ENCODE measurements around the gene CBFB. TPM values are rescaled to one million over a fixed set of nuclear protein-coding genes. Genes with fewer than 3 reads are reported as not detected.

The CBFB gene
- total and polyA plus RNA-seq, 2 experiments from 2014 or later, result 52.3 to 53.3 TPM

DNA sequence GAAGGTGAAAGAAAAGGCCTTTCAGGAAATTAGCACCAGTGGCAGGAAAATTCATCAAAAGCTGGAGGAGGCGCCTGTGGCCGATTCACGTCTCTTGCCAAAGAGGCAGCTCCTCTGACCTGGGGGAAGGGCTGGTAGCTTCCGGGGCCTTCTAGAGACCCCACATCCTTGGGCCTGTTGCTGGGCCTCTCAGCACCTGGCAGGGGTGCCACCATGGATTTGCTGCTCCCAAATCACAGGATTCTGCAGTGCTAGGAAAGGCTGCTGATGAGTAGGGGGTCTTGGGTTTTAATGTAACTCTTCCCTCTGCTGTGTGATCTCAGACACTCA, 11.6 kb upstream of the CBFB start:
- in situ Hi-C loops (cut with MboI), result no loop called here
- H2AFZ ChIP-seq, result no peak overlapping the region
- TF ChIP-seq EZH2phosphoT487 (IDR thresholded peaks at IDR 0.05; ENCODE audit: insufficient read depth, low read depth) (no peak), EZH2 (IDR thresholded peaks at IDR 0.05; ENCODE audit: insufficient read depth, poor library complexity, severe bottlenecking) (no peak)

DNA sequence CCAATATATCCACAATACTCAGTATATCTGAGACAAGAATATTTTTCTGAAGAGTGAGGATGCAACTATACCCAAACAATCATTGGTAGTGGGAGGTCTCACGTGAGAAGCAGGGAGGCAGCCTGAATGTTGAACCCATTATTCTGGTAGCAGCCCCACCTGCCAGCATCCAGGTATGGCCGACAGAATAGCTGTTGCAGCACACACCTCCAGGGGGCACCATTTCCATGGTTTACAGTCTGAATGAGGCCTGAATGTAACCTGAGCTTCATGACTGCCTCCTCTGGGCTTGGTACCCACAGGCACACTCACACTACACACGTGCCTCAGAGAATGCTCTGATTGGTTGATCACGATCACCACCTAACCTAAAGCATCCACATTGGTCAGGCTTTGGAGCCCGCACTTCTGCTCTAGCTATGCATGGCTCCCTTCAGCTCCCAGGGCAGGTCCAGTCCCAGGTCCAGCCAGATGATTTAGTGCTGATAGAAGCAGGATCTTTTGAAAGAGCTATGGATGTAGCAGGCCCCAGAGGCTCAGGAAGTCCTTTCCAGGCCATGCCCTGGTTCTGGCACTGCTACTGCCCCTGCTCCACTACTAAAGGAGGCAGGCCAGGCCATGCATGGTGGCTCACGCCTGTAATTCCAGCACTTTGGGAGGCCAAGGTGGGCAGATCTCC, 11.0 kb upstream of the CBFB start:
- Histone ChIP-seq H3K4me3 (no peak overlapping the region), H3K9me3 (ENCODE audit: low read depth) (no peaks in the 10 kb centered on the region), H3K9ac (no peak overlapping the region), H3K4me2 (ENCODE audit: unreplicated experiment) (no peak overlapping the region), H4K20me1 (ENCODE audit: insufficient read depth) (no peaks in the 10 kb centered on the region), H3F3A (ENCODE audit: insufficient read depth) (peaks cover 16% of the 10 kb centered on the region), H2AFZ (no peak overlapping the region), H3K4me1 (ENCODE audit: insufficient read depth) (peaks cover 10% of the 10 kb centered on the region), H3K9me2 (ENCODE audit: insufficient read depth) (no peaks in the 10 kb centered on the region), H3K27me3 (replicated peaks; ENCODE audit: insufficient read depth) (no peaks in the 10 kb centered on the region), H3K27ac (no peak overlapping the region), H3K36me3 (ENCODE audit: low read depth) (no peaks in the 10 kb centered on the region), H3K79me2 (ENCODE audit: insufficient read depth) (no peaks in the 10 kb centered on the region)
- peak; percentile 93 for DNase-seq
- WGBS, 2 experiments (ENCODE audit: low coverage in 1 of 2, low lambda C conversion rate in 2 of 2, missing lambda C conversion rate in 2 of 2), result 26% methylated on average over 6 of the region's 6 CpGs
- no peak for TF ChIP-seq EZH2 (IDR thresholded peaks at IDR 0.05; ENCODE audit: insufficient read depth, poor library complexity, severe bottlenecking)
- TF ChIP-seq EZH2phosphoT487 (IDR thresholded peaks at IDR 0.05; ENCODE audit: insufficient read depth, low read depth), result no peak
- in situ Hi-C loops (cut with MboI), result no loop called here

More for the DNA sequence above, 11.6 kb upstream of the CBFB start:
- no peak for DNase-seq
- 83 to 85% methylated on average over 4 of the region's 4 CpGs for WGBS, 2 experiments (ENCODE audit: low coverage in 1 of 2, low lambda C conversion rate in 2 of 2, missing lambda C conversion rate in 2 of 2)
- H3K36me3 ChIP-seq (ENCODE audit: low read depth), result no peaks in the 10 kb centered on the region
- no peak overlapping the region for H3K27ac ChIP-seq
- no peaks in the 10 kb centered on the region for H3K27me3 ChIP-seq (replicated peaks; ENCODE audit: insufficient read depth)
- no peak overlapping the region for H3K4me2 ChIP-seq (ENCODE audit: unreplicated experiment)
- no peak overlapping the region for H3K4me3 ChIP-seq
- H3K4me1 ChIP-seq (ENCODE audit: insufficient read depth), result peaks cover 4% of the 10 kb centered on the region
- no peak overlapping the region for H3K9ac ChIP-seq
- no peaks in the 10 kb centered on the region for H3K9me2 ChIP-seq (ENCODE audit: insufficient read depth)
- H3K79me2 ChIP-seq (ENCODE audit: insufficient read depth), result no peaks in the 10 kb centered on the region
- H3K9me3 ChIP-seq (ENCODE audit: low read depth), result no peaks in the 10 kb centered on the region
- peaks cover 11% of the 10 kb centered on the region for H3F3A ChIP-seq (ENCODE audit: insufficient read depth)
- H4K20me1 ChIP-seq (ENCODE audit: insufficient read depth), result no peaks in the 10 kb centered on the region

DNA sequence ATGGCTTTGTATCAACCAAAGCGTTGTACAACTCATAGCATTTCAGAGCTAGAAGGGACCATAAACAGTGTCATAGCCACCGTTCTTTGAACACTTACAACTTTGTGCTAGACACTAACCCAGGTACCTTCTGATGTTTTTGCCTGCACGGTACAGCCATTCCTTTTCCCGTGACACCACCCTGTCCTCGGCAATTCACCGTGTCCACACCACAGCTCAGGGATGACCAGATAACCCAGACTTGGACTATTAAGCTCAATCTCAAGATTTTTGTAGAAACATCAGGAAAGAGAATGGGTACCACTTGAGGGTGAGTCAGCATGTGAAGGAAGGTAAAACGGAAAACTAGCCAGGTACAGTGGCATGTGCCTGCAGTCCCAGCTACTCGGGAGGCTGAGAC, 9.8 kb upstream of the CBFB start:
- H3K27me3 ChIP-seq (replicated peaks; ENCODE audit: insufficient read depth), result no peaks in the 10 kb centered on the region
- no peak overlapping the region for H3K4me3 ChIP-seq
- H4K20me1 ChIP-seq (ENCODE audit: insufficient read depth), result no peaks in the 10 kb centered on the region
- peaks cover 16% of the 10 kb centered on the region for H3K4me1 ChIP-seq (ENCODE audit: insufficient read depth)
- in situ Hi-C loops (cut with MboI), result no loop called here
- no peaks in the 10 kb centered on the region for H3K79me2 ChIP-seq (ENCODE audit: insufficient read depth)
- no peak for DNase-seq
- no peaks in the 10 kb centered on the region for H3K36me3 ChIP-seq (ENCODE audit: low read depth)
- no peaks in the 10 kb centered on the region for H3K9me2 ChIP-seq (ENCODE audit: insufficient read depth)
- no peak overlapping the region for H3K27ac ChIP-seq
- H3F3A ChIP-seq (ENCODE audit: insufficient read depth), result peaks cover 27% of the 10 kb centered on the region
- no peak overlapping the region for H3K9ac ChIP-seq
- WGBS, 2 experiments (ENCODE audit: low coverage in 1 of 2, low lambda C conversion rate in 2 of 2, missing lambda C conversion rate in 2 of 2), result 87 to 88% methylated on average over 8 of the region's 8 CpGs
- H2AFZ ChIP-seq, result no peak overlapping the region
- TF ChIP-seq EZH2 (IDR thresholded peaks at IDR 0.05; ENCODE audit: insufficient read depth, poor library complexity, severe bottlenecking) (no peak), EZH2phosphoT487 (IDR thresholded peaks at IDR 0.05; ENCODE audit: insufficient read depth, low read depth) (no peak)
- H3K4me2 ChIP-seq (ENCODE audit: unreplicated experiment), result no peak overlapping the region
- no peaks in the 10 kb centered on the region for H3K9me3 ChIP-seq (ENCODE audit: low read depth)

DNA sequence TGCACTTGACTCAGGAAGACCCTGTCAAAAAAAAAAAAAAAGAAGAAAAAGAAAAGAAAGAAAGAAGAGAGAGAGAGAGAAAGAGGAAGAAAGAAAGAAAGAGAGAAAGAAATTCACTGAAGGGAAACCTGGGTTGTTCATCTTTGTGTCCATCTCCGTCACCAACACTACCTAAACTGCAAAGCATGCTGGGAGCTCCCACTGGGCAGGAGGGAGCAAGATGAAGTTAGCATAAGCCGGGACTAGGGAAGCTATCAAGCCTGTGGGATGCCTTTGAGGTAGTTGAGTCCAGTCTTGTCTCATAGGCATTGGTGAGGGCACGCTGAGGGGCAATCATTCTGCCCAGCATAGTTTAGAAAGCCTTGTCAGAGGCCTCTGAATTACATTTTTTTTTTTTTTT, 7.6 kb upstream of the CBFB start:
- H3K27ac ChIP-seq, result no peak overlapping the region
- H3K4me2 ChIP-seq (ENCODE audit: unreplicated experiment), result no peak overlapping the region
- in situ Hi-C loops (cut with MboI), result no loop called here

More for the DNA sequence above, 7.6 kb upstream of the CBFB start:
- Histone ChIP-seq H3K79me2 (ENCODE audit: insufficient read depth) (no peaks in the 10 kb centered on the region), H3K4me3 (no peak overlapping the region), H3K9me3 (ENCODE audit: low read depth) (no peaks in the 10 kb centered on the region), H3K9me2 (ENCODE audit: insufficient read depth) (no peaks in the 10 kb centered on the region), H3K36me3 (ENCODE audit: low read depth) (no peaks in the 10 kb centered on the region), H3K9ac (no peak overlapping the region), H3F3A (ENCODE audit: insufficient read depth) (peaks cover 19% of the 10 kb centered on the region), H4K20me1 (ENCODE audit: insufficient read depth) (no peaks in the 10 kb centered on the region), H3K4me1 (ENCODE audit: insufficient read depth) (peaks cover 26% of the 10 kb centered on the region), H3K27me3 (replicated peaks; ENCODE audit: insufficient read depth) (no peaks in the 10 kb centered on the region), H2AFZ (no peak overlapping the region)
- 97 to 98% methylated on average over 3 of the region's 3 CpGs for WGBS, 2 experiments (ENCODE audit: low coverage in 1 of 2, low lambda C conversion rate in 2 of 2, missing lambda C conversion rate in 2 of 2)
- TF ChIP-seq EZH2 (IDR thresholded peaks at IDR 0.05; ENCODE audit: insufficient read depth, poor library complexity, severe bottlenecking) (no peak), EZH2phosphoT487 (IDR thresholded peaks at IDR 0.05; ENCODE audit: insufficient read depth, low read depth) (no peak)
- DNase-seq, result no peak
